Activated CD4-positive, alpha-beta T cell treated with anti-CD3 and anti-CD28 coated beads for 4 hours (primary cell): Measurements from ENCODE around the gene TTYH2.

Experiments used
- DNase-seq, 2 donors: peaks; one replicate each; pipeline ENCODE4 v3.0.0-alpha.2; 2020

TTYH2 gene

GRCh38 chr17:74296548-74296936 is 83.2 kb downstream of the TTYH2 start:
- DNase-seq = peak; percentile 19 to 28

- DNase-seq = no peak
Observed at GRCh38 chr17:74297941-74298340, 84.6 kb downstream of the TTYH2 start.

GRCh38 chr17:74298778-74299177 is 85.4 kb downstream of the TTYH2 start:
- DNase-seq = no peak

GRCh38 chr17:74299226-74300009 is 86.0 kb downstream of the TTYH2 start:
- DNase-seq = no peak

- DNase-seq = no peak
Observed at GRCh38 chr17:74303305-74303704, 89.9 kb downstream of the TTYH2 start.

- DNase-seq = no peak
Observed at GRCh38 chr17:74304184-74304583, 90.8 kb downstream of the TTYH2 start.

GRCh38 chr17:74305865-74306654 is 92.7 kb downstream of the TTYH2 start:
- DNase-seq = no peak

GRCh38 chr17:74307984-74308773 is 94.8 kb downstream of the TTYH2 start:
- no peak for DNase-seq

GRCh38 chr17:74309902-74310301 is 96.5 kb downstream of the TTYH2 start:
- no peak for DNase-seq
